HL-60 (cell line): ENCODE data around the gene IGSF8.

Source experiments
- DNase-seq, 2 experiments: peaks; one replicate each; pipeline ENCODE4 v3.0.0-alpha.2; 2010 to 2020; ENCODE audit warnings: low read depth in 1 of 2, low spot score in 1 of 2
- H3K27ac ChIP-seq: fragments of 250-450 bp; sonication (Bioruptor Pico); replicated peaks from 2 replicates; pipeline ENCODE4 v1.5.1; 2020; ENCODE audit warnings: mild to moderate bottlenecking, moderate library complexity
- H3K27me3 ChIP-seq: fragments of 250-450 bp; sonication (Bioruptor Pico); 2 replicates; pipeline ENCODE4 v1.5.1; 2021; ENCODE audit warnings: mild to moderate bottlenecking, moderate library complexity; ENCODE audit not compliant: insufficient read depth, poor library complexity, severe bottlenecking
- H3K4me3 ChIP-seq: replicated peaks from 2 replicates; pipeline ENCODE4 v1.5.1; 2011; ENCODE audit warnings: mild to moderate bottlenecking, control low read depth, low read length; ENCODE audit not compliant: insufficient read depth
- GABPA ChIP-seq: IDR thresholded peaks from 2 replicates; pipeline ENCODE4 v1.6.1; 2012; ENCODE audit warnings: low read depth
- POLR2AphosphoS5 ChIP-seq: IDR thresholded peaks from 2 replicates; pipeline ENCODE4 v1.6.1; 2012; ENCODE audit warnings: low read depth
- SPI1 ChIP-seq: IDR thresholded peaks from 2 replicates; pipeline ENCODE4 v1.6.1; 2012; ENCODE audit warnings: low read depth, mild to moderate bottlenecking, borderline replicate concordance
- TF ChIP-seq, protein P1 (sequence below): IDR thresholded peaks from one replicate; pipeline ENCODE4 v1.5.1; 2011; ENCODE audit warnings: low read length, control low read depth, inconsistent platforms; ENCODE audit not compliant: insufficient read depth
- TF ChIP-seq, protein P2 (sequence below): IDR thresholded peaks from 2 replicates; pipeline ENCODE4 v1.6.1; 2012; ENCODE audit warnings: low read depth; ENCODE audit not compliant: insufficient replicate concordance

The IGSF8 gene

DNA sequence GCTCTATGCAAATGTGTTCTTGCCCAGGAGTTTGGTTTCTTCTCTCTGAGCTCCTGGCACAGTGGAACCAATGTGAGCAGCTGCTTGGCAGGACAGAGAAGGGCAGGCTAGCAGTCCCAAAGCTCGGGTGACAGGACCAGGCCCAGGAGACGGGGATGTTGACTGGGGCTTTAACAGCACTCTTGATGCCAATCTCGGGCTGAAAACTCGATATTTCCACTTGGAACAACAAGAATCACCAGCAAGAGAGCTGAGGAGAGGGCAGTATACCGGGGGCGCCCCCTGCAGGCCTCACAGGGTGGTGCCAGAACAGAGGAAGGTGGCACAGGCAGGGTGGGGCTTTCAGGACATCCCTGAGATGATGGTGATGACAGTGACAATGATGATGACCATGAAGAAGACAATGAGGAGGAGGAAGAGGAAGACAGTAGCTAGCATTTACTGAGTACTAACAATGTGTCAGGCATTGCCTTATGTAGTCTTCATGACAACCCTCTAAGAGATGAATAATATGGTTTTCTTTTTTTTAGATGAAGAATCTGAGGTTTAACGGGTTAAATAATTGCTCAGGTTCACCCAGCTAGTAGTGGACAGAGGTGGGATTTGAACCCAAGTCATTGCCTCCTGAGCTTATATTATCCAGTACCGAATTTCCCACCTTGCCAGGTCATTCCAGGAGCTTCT, 19.8 kb downstream of the IGSF8 start:
- DNase-seq, result peak in 1 of 2 experiments; percentile 54
- peaks cover 20% of the 10 kb centered on the region for H3K27me3 ChIP-seq
- TF ChIP-seq, protein P1, sequence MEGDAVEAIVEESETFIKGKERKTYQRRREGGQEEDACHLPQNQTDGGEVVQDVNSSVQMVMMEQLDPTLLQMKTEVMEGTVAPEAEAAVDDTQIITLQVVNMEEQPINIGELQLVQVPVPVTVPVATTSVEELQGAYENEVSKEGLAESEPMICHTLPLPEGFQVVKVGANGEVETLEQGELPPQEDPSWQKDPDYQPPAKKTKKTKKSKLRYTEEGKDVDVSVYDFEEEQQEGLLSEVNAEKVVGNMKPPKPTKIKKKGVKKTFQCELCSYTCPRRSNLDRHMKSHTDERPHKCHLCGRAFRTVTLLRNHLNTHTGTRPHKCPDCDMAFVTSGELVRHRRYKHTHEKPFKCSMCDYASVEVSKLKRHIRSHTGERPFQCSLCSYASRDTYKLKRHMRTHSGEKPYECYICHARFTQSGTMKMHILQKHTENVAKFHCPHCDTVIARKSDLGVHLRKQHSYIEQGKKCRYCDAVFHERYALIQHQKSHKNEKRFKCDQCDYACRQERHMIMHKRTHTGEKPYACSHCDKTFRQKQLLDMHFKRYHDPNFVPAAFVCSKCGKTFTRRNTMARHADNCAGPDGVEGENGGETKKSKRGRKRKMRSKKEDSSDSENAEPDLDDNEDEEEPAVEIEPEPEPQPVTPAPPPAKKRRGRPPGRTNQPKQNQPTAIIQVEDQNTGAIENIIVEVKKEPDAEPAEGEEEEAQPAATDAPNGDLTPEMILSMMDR, result peak; percentile 62
- TF ChIP-seq POLR2AphosphoS5 (no peak), SPI1 (no peak), GABPA (no peak)
- TF ChIP-seq, protein P2, sequence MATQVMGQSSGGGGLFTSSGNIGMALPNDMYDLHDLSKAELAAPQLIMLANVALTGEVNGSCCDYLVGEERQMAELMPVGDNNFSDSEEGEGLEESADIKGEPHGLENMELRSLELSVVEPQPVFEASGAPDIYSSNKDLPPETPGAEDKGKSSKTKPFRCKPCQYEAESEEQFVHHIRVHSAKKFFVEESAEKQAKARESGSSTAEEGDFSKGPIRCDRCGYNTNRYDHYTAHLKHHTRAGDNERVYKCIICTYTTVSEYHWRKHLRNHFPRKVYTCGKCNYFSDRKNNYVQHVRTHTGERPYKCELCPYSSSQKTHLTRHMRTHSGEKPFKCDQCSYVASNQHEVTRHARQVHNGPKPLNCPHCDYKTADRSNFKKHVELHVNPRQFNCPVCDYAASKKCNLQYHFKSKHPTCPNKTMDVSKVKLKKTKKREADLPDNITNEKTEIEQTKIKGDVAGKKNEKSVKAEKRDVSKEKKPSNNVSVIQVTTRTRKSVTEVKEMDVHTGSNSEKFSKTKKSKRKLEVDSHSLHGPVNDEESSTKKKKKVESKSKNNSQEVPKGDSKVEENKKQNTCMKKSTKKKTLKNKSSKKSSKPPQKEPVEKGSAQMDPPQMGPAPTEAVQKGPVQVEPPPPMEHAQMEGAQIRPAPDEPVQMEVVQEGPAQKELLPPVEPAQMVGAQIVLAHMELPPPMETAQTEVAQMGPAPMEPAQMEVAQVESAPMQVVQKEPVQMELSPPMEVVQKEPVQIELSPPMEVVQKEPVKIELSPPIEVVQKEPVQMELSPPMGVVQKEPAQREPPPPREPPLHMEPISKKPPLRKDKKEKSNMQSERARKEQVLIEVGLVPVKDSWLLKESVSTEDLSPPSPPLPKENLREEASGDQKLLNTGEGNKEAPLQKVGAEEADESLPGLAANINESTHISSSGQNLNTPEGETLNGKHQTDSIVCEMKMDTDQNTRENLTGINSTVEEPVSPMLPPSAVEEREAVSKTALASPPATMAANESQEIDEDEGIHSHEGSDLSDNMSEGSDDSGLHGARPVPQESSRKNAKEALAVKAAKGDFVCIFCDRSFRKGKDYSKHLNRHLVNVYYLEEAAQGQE, result no peak

DNA sequence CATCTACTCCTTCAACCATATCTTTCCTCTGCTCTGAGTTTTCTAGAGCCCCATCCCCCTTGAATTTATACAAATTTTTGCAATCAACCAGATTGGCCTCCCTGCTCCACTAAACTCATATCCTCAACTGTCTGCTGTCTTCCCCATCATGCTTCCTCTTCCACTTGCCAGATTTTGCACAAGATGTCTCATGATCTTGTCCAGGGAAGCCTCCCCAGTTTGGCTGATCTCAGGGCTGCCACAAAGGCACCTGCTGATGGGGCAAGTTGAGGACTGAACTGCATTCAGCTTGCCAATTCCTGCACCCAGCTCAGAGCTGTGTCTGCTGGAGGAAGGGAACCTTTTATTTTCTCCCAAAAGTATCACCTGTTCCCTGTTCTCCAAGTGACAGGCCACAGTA, 20.9 kb downstream of the IGSF8 start:
- DNase-seq, result peak in 1 of 2 experiments; percentile 24
- Histone ChIP-seq H3K4me3 (no peak overlapping the region), H3K27ac (no peak overlapping the region), H3K27me3 (peaks cover 13% of the 10 kb centered on the region)
- TF ChIP-seq, protein P2, result no peak
- TF ChIP-seq SPI1, result no peak

More for the DNA sequence above, 19.8 kb downstream of the IGSF8 start:
- Histone ChIP-seq H3K4me3 (no peak overlapping the region), H3K27ac (no peak overlapping the region)

DNA sequence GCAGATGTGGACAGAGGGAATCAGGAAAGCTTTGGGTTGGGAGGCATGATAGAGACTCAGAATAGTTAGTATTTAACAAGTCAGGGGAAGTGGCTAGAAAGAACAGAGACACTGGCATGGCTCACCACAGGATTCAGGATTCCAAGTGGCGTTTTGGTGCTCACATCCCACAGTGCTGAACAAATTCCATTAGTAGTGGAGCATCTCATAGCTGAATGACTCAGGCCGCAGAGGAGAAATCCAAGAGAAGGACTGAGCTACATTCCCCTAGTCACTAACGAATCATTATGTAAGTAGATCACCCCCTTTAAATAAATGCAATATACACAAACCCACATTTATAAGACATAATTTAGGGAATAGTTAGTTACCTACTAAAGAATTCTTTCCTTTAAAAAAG, 22.1 kb downstream of the IGSF8 start:
- no peak for DNase-seq
- TF ChIP-seq POLR2AphosphoS5, result no peak
- TF ChIP-seq, protein P2, result no peak
- no peak for TF ChIP-seq GABPA
- TF ChIP-seq SPI1, result no peak
- TF ChIP-seq, protein P1, result no peak
- Histone ChIP-seq H3K27me3 (peaks cover 11% of the 10 kb centered on the region), H3K27ac (no peak overlapping the region), H3K4me3 (no peak overlapping the region)
